GM18870 (cell line): ENCODE results near the gene A1BG.
"Not testable (repeated sequence)": the region's sequence is repeated elsewhere in the genome, so short reads cannot be mapped to it uniquely, and the experiment has no call there.

Experiments
- ATAC-seq: cut with Tn5 transposase; IDR thresholded peaks from one replicate; pipeline ENCODE4 v1.9.1; 2021; ENCODE audit warnings: moderate library complexity; ENCODE audit not compliant: unreplicated experiment

A1BG gene

DNA sequence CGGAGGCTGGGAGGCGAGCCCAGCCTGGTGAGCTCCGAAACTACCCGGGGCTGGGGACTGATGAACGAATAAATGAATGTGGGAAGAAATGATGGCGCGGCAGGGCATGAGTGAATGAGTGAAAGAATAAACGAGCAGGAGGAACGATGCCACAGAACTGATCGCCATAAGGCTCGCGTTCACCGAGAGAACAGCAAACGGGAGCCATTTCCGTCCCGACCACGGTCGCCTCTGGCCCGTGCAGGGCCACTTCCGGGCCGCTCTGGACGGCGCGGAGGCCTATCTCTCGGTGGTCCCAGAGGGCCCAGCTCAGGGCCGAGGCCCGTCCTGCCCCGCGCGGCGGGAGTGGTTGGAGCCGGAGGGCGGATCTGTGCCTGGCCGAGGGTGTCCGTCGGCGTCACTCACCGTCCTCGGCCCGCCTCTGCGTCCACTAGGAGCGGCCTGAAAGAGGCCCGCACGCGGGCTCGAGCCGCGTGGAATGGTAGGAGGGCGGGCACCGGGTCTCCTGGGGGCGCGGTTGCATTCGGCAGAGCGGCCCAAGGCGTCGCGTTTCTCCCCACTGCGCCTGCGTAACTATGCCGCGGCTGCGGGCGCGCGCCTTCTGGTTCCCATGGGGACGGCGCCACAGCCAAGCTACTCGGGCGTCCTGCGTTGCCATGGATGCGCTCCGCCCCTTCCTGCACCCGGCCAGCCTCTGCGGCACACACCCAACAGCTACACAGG lies 9.1 kb upstream of the A1BG start, which contains the start of gene ZNF497:
Gene ZNF497, minus strand, starts transcription at position 480 of the 723 bp plus-strand sequence. CDS start 5,116 bp downstream, outside the sequence.
- ATAC-seq, result peak; percentile 71

DNA sequence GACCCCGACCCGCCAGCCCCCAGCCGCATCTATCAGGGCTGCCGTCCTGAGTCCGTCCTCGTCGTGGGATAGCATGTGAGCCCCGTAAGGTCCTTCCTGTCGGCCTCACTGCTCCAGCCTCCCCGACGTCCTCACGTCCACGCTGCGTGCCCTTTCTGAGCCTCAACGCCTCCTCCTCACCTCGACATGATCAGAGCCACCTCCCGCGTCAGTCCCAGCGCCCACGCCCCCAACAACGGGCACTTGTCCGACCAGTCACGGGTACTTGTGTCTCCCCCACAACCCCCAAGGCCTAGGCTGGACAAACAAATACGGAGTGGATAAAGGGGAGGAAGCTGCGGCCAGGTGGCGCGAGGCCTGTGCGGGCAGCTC lies 8.6 kb upstream of the A1BG start:
- no peak for ATAC-seq

DNA sequence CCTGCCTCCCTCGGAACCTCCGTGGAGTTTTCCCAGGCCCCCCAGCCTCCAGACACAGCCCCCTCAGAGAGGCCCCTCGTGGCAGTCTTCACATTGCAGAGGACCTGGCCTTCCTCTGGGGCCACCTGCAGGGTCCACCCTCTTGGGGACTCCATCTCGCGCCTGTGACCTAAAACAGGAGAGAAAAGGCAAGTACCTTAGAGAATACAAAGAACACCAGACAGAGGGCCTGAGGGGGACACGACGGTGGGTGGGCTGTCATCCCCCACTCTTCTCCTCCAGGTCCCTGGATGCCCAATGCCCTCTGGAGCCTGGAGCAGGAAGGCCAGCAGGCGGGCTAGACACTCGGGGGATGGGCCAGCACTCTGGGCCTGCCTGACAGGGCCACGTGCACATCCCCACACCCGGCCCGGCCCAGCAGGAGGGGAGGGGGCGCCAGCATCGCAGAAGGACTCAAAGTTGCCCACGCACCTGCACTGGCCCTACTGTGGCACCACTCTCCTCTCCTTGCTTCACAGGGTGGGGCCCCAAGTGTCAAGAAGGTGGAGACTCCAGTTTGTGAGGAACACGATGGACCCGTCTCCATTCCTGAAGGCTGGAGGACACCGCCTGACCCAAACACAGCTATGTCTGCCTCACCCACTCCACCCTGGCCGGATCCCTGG lies 4.3 kb upstream of the A1BG start:
- no peak for ATAC-seq

DNA sequence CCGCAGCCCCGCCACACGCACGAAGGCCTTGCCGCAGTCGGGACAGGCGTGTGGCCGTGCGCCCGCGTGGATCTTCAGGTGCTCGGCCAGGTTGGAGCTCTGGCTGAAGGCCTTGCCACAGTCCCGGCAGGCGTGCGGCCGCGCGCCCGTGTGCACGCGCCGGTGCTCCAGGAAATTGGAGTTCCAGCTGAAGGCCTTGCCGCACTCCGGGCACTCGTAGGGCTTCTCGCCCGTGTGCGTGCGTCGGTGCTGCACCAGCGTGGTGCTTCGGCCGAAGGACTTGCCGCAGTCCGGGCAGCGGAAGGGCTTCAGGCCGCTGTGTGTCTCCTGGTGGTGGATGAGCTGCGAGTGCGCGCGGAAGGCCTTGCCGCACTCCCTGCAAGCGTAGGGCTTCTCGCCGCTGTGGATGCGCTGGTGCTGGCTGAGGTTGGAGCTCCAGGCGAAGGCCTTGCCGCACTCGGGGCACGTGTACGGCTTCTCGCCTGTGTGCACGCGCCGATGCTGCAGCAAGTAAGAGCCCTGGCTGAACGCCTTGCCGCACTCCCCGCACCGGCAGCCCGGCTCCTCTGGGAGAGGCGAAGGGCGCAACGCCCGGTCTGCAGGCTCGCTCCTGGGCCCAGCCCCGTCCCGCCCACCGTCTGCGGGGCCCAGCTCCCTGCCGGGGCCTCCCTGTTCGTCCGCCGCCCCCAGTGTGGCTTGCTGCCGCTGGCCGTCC lies 3.6 kb upstream of the A1BG start:
- ATAC-seq, result no peak

DNA sequence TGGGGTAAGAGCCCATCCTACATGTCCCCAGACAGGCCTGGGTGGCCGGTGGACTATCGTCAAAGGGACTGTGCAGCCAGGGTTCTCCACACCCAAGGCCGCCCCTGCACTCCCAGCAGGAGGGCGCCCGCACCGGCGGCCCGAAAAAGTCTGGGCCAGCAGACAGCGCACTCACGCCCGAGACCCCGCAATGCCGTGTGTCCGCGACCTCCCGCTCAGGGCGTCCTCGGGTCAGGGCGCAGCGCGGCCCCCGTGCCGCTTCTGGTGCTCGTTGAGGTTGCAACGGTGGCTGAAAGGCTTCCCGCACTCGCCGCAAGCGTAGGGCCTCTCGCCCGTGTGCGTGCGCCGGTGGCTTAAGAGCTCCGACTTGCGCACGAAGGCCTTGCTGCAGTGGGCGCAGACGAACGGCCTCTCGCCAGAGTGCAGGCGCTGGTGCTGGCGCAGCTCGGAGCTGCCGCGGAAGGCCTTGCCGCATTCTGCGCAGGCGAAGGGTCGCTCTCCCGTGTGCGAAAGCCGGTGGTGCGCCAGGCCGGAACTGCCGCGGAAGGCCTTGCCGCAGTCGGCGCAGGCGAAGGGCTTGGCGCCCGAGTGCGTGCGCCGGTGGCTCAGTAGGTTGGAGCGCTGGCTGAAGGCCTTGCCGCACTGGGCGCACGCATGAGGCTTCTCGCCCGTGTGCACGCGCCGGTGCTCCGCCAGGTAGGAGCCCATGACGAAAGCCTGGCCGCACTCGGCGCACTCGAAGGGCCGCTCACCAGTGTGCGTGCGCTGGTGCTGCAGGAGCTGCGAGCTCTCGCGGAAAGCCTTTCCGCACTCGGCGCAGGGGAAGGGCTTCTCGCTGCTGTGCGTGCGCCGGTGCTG lies 2.8 kb upstream of the A1BG start:
- no peak for ATAC-seq

DNA sequence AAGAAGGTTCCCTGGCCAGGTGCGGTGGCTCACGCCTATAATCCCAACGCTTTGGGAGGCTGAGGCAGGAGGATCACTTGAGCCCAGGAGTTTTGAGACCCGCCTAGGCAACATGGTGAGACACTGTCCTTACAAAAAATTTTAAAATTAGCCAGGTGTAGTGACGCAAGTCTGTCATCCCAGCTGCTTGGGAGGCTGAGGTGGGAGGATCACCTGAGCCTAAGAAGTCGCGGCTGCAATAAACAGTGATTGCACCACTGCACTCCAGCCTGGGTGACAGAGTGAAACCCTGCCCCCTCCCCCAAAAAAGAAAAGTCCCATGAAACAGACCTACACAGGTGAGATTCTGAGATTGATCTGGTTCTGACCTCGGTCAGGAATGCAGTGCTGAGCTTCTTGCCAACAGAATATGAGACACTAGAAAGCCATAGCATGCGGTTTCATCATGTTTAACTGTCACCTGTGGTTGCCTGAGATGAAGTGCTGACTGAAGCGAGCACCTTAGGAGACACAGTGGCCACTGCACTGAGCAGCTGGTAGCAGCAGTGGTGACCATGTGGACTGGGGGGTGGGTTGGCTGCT lies 2.0 kb upstream of the A1BG start:
- no peak for ATAC-seq

DNA sequence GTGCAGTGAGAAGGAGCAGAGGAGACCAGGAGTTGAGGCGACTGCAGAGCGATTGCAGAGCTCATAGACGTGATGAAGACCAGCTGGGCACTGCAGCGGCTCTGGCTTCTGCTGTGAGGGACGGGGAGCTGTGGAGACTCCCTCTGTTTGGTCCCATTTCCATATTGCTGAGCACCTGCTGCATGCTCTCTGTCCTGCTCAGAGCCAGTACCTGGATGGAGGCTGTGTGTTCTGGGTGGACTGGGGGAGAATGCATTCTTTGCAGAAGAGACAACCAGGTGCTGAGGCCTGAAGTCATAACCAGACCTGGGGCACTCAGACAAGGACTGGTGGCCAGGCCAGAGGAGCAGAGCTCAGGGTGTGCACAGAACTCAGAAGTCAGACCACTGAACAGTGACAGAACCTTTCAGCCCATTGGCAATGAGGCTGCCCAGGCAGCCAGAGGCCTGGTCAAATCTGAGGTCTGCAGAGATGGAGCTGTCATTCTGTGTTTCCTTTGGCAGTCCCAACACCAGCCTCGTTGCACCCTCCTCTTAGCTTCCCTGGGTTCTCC lies 1.3 kb upstream of the A1BG start:
- no peak for ATAC-seq

DNA sequence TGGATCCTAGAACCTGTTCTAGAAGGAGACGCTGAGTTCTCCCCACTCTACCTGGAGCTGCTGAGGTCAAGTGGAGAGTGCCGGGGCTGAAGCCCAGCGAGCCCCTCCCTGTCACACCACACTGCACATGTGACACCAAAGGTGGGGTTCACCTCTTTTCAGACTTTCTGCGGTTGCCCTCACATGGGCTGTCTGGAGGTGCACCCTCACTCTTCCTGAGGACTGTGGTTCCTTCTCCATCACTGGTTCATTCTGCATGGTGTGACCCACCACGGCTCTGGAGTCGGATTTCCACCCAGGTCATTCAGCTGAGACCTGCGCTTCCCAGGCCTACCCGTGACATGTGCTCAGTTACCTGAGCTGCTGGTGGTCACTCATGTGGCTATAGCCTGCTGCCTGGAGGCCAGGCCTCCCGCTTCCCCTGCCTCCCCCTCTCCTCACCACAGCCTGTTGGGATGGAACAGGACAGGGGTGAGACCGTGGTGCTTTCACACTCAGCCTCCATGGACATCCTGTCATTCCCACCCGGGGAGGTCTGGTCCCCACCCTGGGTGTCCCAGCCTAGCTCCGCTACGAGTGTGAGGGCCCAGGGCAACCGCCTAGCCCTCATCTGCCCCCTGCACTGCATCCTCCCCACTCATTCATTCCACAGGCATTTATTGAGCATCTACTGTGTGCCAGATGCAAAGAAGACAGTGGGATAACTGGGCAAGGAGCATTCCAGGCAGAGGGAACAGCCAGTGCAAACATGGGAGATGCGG lies 605 bp upstream of the A1BG start:
- no peak for ATAC-seq

DNA sequence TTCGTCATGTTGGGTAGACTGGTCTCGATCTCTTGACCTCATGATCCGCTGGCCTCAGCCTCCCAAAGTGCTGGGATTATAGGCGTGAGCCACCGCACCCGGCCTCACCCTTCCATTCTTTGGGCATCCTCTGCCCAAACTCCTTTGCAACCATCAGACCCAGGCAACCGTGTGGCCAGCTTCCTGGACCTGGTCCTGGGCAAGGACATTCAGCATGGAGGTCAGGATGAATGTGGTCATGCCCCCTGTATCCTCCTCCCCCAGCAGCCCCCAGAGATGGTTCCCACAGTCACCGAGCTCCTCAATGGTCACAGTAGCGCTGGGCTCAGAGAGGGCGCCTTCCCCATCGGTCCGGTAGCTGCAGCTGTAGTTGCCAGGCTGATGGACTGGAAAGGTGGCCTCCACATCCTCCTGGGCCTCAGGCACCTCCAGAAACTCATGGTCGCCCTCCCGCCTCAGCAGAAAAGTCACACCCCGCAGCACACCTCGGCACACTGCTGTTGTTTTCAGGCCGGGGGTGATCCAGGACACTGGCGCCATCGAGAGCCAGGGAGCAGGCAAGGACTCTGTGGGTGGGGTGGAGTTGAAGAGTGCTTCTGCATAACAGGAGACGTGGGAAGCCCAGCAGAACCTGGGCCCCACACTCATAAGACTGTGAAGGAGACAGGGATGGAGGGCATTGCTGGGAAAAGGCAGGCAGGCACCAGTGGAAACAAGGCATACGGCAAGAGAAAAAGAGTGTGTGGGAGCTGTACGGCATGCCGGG lies 1.1 kb downstream of the A1BG start:
- no peak for ATAC-seq

DNA sequence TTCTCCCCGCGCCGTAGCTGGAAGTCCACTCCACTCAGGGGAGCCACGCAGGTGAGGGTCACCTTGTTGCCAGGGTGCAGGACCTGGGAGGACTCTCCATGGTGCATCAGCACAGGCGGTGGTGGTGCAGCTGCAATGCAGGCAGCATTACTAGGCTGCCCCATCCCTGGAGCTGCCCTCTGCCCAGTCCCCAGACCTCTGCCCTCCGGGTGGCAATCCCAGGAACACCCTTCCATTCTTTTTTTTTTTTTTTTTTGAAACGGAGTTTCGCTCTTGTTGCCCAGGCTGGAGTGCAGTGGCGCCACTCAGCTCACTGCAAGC lies 1.8 kb downstream of the A1BG start:
- ATAC-seq, result no peak

DNA sequence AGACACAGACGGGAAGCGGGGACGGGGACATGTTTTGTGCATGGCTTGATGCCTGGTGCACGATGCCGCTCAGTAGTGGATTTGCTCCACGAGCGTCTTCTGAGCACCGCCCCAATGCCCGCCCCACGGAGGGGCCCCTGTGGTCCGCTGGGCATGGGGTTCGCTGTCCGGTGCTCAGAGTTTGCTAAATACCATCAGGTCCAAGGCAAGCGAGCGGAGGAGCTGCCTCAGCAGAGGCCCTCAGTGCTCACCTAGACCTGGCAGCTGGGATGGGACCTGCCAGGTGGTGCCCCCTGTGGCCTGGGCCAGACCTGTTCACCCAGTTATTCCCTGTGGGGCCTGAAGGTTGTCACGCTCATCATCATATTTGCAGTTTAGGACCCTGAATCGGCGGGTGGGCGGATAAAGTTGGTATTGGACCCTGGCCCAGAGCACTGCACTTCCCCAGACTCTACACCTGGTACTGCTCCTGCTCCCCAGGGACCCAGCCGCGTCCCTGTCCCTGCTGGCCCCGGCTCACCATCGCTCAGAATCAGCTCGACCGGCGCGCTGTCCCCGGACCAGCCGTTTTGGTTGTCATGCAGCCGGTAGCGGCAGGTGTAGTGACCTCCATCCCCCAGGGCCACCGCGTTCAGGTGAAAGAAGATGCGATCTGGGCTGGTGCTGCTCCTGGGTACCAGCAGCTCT lies 2.3 kb downstream of the A1BG start:
- no peak for ATAC-seq

DNA sequence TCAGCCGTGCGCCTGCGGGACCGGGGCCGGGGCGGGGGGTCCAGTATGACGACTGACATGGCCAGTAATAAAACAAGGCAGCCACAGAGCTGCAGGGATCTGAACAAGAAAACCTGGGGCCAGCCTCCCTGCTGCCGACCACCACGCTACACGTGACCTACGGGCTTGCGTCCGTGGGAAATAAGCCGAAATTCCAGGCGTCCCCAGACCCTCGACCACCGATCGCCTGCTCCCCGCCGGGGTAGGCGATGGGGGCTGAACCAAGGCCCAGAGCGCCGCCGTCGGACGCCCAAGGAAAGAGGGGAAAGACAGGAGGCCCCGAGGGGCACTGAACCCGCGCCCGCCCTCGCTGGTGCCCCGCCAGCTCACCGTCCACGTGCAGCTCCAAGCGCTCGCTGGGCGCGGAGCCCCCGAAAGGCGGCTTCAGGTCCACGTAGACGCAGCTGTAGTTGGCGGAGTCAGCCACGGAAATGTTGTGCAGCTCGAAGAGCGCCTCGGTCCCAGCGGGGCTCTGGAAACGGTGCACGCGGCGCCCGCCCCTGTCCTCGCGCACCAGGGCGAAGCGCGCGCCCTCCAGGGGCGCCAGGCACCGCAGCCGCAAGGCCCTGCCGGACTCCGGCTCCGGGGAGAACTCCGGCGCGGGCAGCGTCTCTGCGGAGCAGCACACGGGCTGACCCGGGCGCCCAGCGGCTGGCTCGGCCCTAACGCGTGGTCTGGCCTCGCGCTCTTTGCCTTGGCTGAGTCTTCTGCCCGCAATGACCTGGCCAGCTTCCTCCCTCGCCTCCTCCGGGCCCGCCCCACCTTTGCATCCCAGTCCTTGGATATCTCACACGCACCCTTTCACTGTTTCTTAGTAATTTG lies 3.1 kb downstream of the A1BG start:
- ATAC-seq, result no peak

DNA sequence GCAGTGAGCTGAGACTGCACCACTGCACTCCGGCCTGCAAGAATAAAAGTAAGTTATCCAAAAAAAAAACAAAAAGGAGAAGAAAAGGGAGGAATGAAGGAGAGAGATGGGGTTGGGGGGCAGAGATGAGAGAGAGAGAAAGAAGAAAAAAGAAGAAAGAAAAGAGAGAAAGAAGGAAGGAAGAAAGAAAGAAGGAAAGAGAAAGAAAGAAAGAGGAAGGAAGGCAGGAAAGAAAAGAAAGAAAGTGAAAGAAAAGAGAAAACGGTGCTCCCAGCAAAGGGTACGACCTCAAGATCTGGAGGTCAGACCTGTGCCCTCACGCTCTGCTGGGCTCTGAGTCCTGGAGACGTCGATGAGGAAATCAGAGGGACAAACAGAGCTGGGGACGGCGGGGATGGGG lies 3.7 kb downstream of the A1BG start:
- ATAC-seq, result no peak

DNA sequence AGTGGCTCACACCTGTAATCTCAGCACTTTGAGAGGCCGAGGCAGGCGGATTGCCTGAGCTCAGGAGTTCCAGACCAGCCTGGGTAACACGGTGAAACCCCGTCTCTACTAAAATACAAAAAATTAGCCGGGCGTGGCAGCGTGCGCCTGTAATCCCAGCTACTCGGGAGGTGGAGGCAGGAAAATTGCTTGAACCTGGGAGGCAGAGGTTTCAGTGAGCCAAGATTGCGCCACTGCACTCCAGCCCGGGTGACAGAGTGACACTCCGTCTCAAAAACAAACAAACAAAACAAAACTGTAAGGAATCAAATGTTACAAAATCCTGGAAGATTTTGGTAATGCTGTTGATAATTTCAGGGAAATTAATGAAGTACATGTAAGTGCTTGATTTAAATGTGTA lies 5.2 kb downstream of the A1BG start:
- ATAC-seq, result not testable (repeated sequence)

DNA sequence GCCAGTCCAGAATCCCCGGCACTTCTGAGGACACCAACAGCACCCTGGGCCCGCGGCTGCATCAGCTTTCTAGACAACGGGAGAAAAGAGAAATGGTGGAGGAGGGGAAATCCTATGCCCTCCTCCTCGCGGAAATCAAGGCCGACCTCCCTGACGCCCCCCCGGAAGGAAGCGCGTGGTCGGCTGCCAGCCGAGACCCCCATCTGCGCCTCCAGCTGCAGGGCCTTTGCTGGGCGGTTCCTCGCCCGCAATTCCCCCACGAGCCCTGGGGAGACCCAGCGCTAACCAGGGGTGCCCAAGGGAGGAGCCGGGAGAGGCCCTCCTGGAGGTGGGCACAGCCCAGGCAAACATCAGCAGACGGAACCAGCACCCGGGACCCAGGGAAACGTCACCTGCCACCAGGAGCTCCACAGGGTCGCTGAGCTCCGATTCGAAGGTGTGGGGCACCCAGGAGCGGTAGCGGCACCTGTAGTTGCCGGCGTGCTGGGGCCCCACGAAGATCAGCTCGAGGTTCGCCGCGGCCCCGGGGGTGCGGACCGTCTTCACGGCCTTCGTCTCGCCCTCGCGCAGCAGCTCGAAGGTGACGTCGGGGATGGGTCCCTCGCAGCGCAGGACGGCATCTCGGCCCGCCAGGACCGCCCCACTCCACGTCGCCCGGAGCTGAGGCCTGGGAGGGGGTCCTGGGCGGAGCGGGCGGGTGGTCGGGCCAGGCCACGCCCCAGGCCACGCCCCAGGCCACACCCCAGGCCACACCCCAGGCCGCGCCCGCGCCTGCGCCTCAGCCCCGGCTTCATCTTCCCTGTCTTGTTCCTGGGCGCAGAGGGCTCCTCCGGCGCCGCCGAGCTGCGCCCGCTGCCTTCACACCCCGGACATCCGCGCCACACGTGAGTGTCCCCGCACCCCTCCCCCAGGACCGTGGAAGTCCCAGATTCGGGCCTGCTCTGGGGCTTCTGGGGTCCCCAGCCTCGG lies 6.0 kb downstream of the A1BG start:
- ATAC-seq, result peak; percentile 63

DNA sequence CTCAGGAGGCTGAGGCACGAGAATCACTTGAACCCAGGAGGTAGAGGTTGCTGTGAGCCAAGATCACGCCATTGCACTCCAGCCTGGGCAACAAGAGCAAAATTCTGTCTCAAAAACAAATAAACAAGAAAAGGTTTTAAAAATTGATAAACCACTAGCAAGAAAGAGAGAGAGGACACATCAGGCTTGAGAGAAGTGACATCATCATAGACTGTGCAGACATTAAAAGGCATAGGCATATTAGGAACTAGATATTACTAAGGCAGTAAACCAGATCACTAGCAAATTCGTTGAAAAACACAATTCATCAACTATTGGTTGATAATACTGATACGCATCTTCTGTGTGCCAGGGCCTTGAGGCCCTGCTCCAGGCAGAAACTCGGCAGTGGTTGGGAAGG lies 7.7 kb downstream of the A1BG start:
- ATAC-seq, result no peak
